Activated T-cell treated with anti-CD3 and anti-CD28 coated beads, Interleukin-2, amount 50 U/mL, for 24 hours (primary cell): ENCODE measurements around the gene RGS6.

Experiments
- DNase-seq: peaks from one replicate; pipeline ENCODE4 v3.0.0-alpha.2; 2020
- H3K27ac Mint-ChIP-seq: 2 replicates; pipeline ENCODE4 v1.8.0; 2020; ENCODE audit warnings: mild to moderate bottlenecking, mixed read lengths
- H3K27me3 Mint-ChIP-seq: 2 replicates; pipeline ENCODE4 v1.8.0; 2020; ENCODE audit warnings: mixed read lengths
- H3K36me3 Mint-ChIP-seq: 2 replicates; pipeline ENCODE4 v1.8.0; 2020; ENCODE audit warnings: low read depth, mixed read lengths
- H3K4me1 Mint-ChIP-seq: 2 replicates; pipeline ENCODE4 v1.8.0; 2020; ENCODE audit warnings: low read depth, mixed read lengths
- H3K4me3 Mint-ChIP-seq: 2 replicates; pipeline ENCODE4 v1.8.0; 2020; ENCODE audit warnings: mild to moderate bottlenecking, moderate library complexity, mixed read lengths
- H3K9me3 Mint-ChIP-seq: 2 replicates; pipeline ENCODE4 v1.8.0; 2020; ENCODE audit warnings: mixed read lengths

Gene RGS6

DNA sequence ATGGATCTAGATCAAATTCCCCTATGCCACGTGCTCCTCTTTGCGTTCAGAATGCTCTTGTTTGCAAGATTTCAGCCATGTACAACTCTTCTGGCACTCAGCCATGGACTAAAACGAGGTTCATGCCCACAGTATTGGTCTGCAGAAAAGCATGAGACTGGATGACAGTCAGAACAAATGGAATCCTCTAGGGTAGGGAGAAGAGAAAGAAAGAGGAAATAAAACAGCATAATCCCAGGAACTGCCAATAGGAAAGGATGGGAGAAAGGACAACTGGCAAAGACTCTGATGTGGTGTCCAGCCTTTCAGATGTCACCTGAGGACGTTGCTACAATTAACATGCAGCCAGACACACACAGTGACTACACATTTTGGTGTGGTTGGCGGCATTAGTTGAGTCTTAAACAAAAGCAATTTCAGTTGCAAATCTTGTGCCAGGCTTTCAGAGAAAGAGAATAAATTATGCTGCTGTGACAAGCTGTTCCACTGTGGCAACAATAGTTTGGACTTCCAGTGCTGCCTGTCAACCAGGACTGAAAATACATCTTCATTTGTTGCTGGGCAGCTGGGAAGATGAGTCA, 338.0 kb downstream of the RGS6 start:
- Mint-ChIP-seq H3K4me3 (no peak overlapping the region), H3K4me1 (no peaks in the 10 kb centered on the region), H3K36me3 (no peaks in the 10 kb centered on the region), H3K27ac (no peak overlapping the region), H3K27me3 (peaks cover 29% of the 10 kb centered on the region), H3K9me3 (no peaks in the 10 kb centered on the region)
- no peak for DNase-seq

DNA sequence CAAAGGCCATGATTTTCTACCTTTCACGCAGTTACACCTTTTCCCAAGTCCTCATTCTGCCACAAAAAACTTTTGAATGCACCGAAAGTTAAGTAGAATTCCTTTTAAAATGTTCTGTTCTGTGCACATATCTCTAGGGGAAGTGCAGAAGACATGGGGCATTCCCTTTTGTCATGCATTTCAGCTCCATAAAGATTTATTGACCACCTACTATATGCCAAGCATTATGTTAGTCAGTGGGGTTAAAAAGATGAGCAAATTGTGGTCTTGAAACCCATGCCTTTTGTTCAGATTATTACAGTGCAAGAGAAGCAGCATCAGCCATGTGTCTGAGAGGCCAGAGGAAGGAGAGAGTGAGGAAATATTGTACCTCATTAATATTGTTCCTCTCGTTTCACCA, 338.5 kb downstream of the RGS6 start:
- no peak overlapping the region for H3K4me3 Mint-ChIP-seq
- H3K36me3 Mint-ChIP-seq = no peaks in the 10 kb centered on the region
- no peak overlapping the region for H3K27ac Mint-ChIP-seq
- H3K9me3 Mint-ChIP-seq = no peaks in the 10 kb centered on the region
- peaks cover 25% of the 10 kb centered on the region for H3K27me3 Mint-ChIP-seq
- H3K4me1 Mint-ChIP-seq = no peaks in the 10 kb centered on the region
- no peak for DNase-seq

- no peak overlapping the region for H3K27ac Mint-ChIP-seq
- no peaks in the 10 kb centered on the region for H3K36me3 Mint-ChIP-seq
- peaks cover 8% of the 10 kb centered on the region for H3K27me3 Mint-ChIP-seq
- no peak for DNase-seq
- no peak overlapping the region for H3K4me3 Mint-ChIP-seq
- no peaks in the 10 kb centered on the region for H3K4me1 Mint-ChIP-seq
- H3K9me3 Mint-ChIP-seq = no peaks in the 10 kb centered on the region
Measured at GRCh38 chr14:72275242-72275641, 343.0 kb downstream of the RGS6 start.

DNA sequence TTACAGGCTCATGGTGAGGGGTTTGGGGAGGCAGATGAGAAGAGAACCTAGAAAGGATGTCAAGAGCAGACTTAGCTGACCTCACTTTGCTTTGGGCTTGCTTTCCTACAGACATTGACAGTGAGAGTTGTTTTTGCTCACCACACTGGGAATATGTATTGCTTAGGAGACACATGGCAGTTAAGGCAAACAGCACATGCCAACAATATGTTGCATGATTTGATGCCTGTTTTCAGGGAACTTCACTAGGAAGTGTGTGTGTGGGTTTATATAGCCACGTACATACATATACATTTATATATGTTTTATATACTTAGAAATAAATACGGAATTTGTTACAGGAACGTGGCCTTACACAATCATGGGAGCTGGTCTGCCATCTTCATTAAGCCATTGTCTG, 346.1 kb downstream of the RGS6 start:
- DNase-seq = no peak
- H3K27ac Mint-ChIP-seq = no peak overlapping the region
- no peaks in the 10 kb centered on the region for H3K27me3 Mint-ChIP-seq
- H3K36me3 Mint-ChIP-seq = no peaks in the 10 kb centered on the region
- peaks cover 7% of the 10 kb centered on the region for H3K9me3 Mint-ChIP-seq
- no peaks in the 10 kb centered on the region for H3K4me1 Mint-ChIP-seq
- H3K4me3 Mint-ChIP-seq = no peak overlapping the region

GRCh38 chr14:72284176-72284575, 351.9 kb downstream of the RGS6 start:
- Mint-ChIP-seq H3K36me3 (peaks cover 2% of the 10 kb centered on the region), H3K4me3 (no peak overlapping the region), H3K4me1 (no peaks in the 10 kb centered on the region), H3K27ac (no peak overlapping the region), H3K9me3 (peaks cover 37% of the 10 kb centered on the region), H3K27me3 (peaks cover 10% of the 10 kb centered on the region)
- no peak for DNase-seq

- peaks cover 13% of the 10 kb centered on the region for H3K9me3 Mint-ChIP-seq
- no peak overlapping the region for H3K27ac Mint-ChIP-seq
- no peak overlapping the region for H3K4me3 Mint-ChIP-seq
- H3K36me3 Mint-ChIP-seq = no peaks in the 10 kb centered on the region
- DNase-seq = no peak
- H3K4me1 Mint-ChIP-seq = no peaks in the 10 kb centered on the region
- H3K27me3 Mint-ChIP-seq = peaks cover 40% of the 10 kb centered on the region
Measured at GRCh38 chr14:72290241-72290640, 358.0 kb downstream of the RGS6 start.

DNA sequence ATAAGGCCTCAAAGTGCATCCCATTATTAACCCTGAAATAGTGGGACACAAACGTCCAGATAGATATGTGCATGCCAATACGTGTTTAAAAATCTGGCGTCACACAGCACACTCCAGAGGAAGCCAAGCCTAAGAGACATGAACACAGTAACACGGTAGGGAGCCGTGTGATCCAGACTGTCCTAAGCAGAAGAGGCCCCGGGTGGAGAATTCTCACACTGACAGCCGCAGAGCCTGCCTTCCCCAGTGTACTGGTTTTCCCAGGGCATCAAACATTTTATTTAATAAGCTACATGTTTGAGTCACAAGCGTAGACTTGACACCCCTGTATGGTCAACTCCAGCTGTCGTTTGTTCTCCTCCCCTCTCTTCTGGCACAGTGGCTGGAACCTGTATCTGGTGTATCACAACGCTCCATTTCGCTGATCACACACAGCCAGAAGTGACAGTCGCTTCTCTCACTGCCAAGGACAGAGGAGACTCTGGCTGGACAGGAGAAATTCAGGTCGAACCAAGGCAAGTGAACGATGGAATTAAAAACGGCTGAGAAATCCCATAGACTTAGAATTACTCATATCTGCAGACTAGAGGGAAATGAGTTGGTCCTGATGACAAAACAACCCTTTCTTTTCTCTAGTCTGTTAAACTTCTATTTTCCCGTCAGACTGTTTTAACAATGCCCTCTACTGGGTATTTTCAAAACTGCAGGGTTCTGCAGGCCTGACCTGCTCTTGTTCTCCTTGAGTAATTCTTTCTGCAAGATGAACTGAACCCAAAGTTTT, 359.9 kb downstream of the RGS6 start:
- Mint-ChIP-seq H3K27me3 (peaks cover 43% of the 10 kb centered on the region), H3K27ac (no peak overlapping the region), H3K4me3 (no peak overlapping the region), H3K9me3 (peaks cover 1% of the 10 kb centered on the region), H3K36me3 (no peaks in the 10 kb centered on the region), H3K4me1 (no peaks in the 10 kb centered on the region)
- DNase-seq = no peak

DNA sequence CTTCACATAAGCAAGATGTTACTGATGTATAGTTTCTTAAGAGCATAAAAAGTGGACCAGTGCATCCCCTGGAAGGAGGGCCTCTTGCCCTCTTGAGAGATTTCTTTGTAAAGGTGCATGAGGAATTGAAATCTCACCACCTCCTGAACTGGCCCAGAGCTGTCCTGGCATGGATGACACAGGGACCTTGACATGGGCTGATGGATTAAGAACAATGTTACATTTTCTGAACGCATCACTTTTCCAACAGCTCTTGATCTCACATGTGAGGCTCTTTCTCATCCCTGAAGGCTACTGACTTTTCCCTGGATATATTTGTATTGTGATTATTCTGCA, 360.4 kb downstream of the RGS6 start:
- H3K27ac Mint-ChIP-seq = no peak overlapping the region
- H3K27me3 Mint-ChIP-seq = peaks cover 43% of the 10 kb centered on the region
- H3K9me3 Mint-ChIP-seq = no peaks in the 10 kb centered on the region
- H3K4me3 Mint-ChIP-seq = no peak overlapping the region
- H3K4me1 Mint-ChIP-seq = no peaks in the 10 kb centered on the region
- no peaks in the 10 kb centered on the region for H3K36me3 Mint-ChIP-seq
- DNase-seq = no peak

DNA sequence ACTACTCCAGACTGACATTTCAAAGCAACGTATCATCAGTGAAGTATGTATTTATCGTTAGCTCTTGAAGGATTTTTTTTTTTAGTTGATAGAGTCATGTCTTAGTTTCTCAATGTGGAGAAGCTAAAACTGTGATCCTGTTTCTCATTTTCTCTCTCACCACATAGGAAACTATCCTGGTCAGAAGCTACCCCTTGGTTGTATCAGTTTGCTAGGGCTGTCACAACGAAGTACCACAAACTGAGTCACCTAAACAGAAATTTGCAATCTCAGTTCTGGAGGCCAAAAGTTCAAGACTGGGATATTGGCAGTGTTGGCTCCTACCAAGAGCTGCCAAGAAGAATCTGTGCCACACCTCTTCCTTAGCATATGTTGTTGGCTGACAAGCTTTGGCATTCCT, 369.1 kb downstream of the RGS6 start:
- Mint-ChIP-seq H3K4me3 (no peak overlapping the region), H3K4me1 (peaks cover 8% of the 10 kb centered on the region), H3K36me3 (no peaks in the 10 kb centered on the region), H3K9me3 (peaks cover 9% of the 10 kb centered on the region), H3K27me3 (peaks cover 48% of the 10 kb centered on the region), H3K27ac (no peak overlapping the region)
- no peak for DNase-seq

DNA sequence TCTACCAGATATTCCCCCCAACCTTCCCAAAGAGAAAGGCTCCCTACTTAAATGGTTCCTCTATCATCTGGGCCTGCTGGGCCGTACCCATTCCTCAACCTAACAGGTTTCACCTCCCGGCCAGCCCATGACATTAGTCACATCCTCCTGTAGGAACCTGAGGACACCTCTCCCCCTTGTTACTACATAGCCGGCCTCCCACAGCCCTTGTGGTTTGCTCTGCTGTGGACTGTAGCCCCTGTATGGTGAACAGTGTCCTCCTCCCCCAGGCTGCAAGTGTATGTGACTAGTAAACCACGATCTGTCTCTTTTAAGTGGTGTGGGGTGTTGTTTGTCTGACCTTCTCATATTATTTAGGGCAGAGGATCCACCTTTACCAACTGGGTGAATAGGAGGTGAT, 371.7 kb downstream of the RGS6 start:
- Mint-ChIP-seq H3K9me3 (peaks cover 9% of the 10 kb centered on the region), H3K4me1 (peaks cover 8% of the 10 kb centered on the region), H3K36me3 (no peaks in the 10 kb centered on the region), H3K4me3 (no peak overlapping the region), H3K27ac (no peak overlapping the region), H3K27me3 (peaks cover 61% of the 10 kb centered on the region)
- no peak for DNase-seq

GRCh38 chr14:72305561-72305960, 373.3 kb downstream of the RGS6 start:
- no peak overlapping the region for H3K27ac Mint-ChIP-seq
- no peak for DNase-seq
- no peak overlapping the region for H3K4me3 Mint-ChIP-seq

DNA sequence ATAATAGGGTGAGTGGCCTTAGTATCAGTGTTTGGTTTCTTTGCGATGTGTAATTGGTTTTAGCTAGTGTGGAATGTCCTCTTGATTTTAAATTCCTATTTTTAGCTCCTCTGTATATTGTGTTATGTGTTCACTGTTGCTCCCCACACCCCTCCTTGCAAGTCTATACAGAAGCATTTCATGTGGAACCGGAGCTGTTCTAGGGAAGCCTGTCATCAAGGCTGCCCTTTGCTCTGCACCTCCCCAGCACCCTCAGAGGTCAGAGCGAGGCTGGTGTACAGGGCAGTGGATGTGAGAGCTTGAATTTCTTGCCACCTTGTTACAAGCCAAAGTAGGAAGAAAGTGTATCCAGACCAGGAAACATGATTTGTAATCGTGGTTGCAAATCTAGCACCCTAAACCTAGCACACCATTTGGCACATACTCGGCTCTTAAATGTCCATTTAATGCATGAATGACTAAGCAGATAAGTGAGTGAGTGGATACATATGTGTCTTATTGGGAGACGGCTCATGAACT, 376.8 kb downstream of the RGS6 start:
- Mint-ChIP-seq H3K4me3 (no peak overlapping the region), H3K27ac (no peak overlapping the region), H3K9me3 (peaks cover 9% of the 10 kb centered on the region), H3K4me1 (peaks cover 8% of the 10 kb centered on the region), H3K36me3 (no peaks in the 10 kb centered on the region), H3K27me3 (peaks cover 48% of the 10 kb centered on the region)
- DNase-seq = no peak

More at GRCh38 chr14:72305561-72305960, 373.3 kb downstream of the RGS6 start:
- H3K27me3 Mint-ChIP-seq = peaks cover 59% of the 10 kb centered on the region
- H3K36me3 Mint-ChIP-seq = no peaks in the 10 kb centered on the region
- peaks cover 8% of the 10 kb centered on the region for H3K4me1 Mint-ChIP-seq
- peaks cover 9% of the 10 kb centered on the region for H3K9me3 Mint-ChIP-seq

- H3K27me3 Mint-ChIP-seq = peaks cover 43% of the 10 kb centered on the region
- H3K4me1 Mint-ChIP-seq = no peaks in the 10 kb centered on the region
- peaks cover under 1% of the 10 kb centered on the region for H3K9me3 Mint-ChIP-seq
- no peaks in the 10 kb centered on the region for H3K36me3 Mint-ChIP-seq
- no peak overlapping the region for H3K27ac Mint-ChIP-seq
- no peak for DNase-seq
- H3K4me3 Mint-ChIP-seq = no peak overlapping the region
Measured at GRCh38 chr14:72311116-72311515, 378.9 kb downstream of the RGS6 start.

- Mint-ChIP-seq H3K4me1 (no peaks in the 10 kb centered on the region), H3K27me3 (peaks cover 41% of the 10 kb centered on the region), H3K4me3 (no peak overlapping the region), H3K36me3 (no peaks in the 10 kb centered on the region), H3K9me3 (no peaks in the 10 kb centered on the region), H3K27ac (no peak overlapping the region)
- DNase-seq = no peak
Measured at GRCh38 chr14:72311516-72311915, 379.3 kb downstream of the RGS6 start.

GRCh38 chr14:72314808-72315435, 382.7 kb downstream of the RGS6 start:
- Mint-ChIP-seq H3K9me3 (no peaks in the 10 kb centered on the region), H3K4me1 (no peaks in the 10 kb centered on the region), H3K27ac (no peak overlapping the region), H3K4me3 (no peak overlapping the region), H3K36me3 (no peaks in the 10 kb centered on the region), H3K27me3 (peaks cover 39% of the 10 kb centered on the region)
- DNase-seq = no peak
